ENCODE measurements around the gene PIP5KL1. TPM values are rescaled to one million over a fixed set of nuclear protein-coding genes. Genes with fewer than 3 reads are reported as not detected.
A peak's percentile ranks its signal among the peaks of the same experiment; 100 is the strongest.

Gene PIP5KL1
- total and polyA plus RNA-seq, 2 of the 8 experiments (the other 6 are each of a cell fraction or from before 2014, with no cell fraction given) = 13.4 to 15.4 TPM

DNA sequence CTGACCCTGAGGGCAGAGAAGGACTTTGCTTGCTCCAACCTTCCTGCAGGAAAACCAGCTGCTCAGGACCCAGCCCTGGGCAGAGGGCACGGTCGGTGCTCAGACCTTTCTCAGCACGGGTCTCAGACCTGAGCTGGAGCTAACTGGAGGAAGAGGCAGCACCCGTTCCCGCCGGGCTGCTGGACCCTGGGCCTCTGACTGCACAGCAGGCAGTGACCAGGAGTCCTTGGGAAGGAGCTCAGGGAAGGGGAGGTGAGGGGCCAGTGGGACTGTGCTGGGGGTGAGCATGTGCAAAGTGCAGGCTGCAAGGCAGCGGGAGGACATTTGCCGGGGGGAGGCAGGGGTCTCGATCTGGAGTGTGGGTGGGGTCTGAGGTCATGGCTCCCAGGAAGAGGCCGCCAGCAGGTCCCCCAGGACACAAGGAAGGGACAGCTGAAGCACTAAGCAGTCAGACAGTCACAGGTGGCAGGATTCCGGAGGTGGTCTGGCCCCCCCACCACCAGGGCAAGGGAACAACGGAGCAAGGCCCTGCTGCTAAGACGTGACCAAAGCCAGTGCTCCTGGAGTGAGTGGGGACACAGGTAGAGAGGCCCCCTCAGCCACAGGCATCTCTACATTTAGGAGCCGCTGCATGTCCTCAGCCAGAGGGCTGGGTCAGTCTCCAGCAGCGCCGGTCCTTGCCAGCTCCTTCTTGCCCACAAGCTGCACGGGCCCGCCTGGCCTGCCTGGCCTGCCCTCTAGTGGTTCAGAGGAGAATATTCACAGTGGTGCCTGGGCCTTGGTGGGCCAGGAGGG lies 11.8 kb upstream of the PIP5KL1 start (continued):
- TF ChIP-seq MAX (IDR thresholded peaks at IDR 0.05) (peak; percentile 65), TBP (IDR thresholded peaks at IDR 0.05; ENCODE audit: low read depth, low read length) (no peak), RAD21 (IDR thresholded peaks at IDR 0.05 in 1 of 2, conservative IDR thresholded peaks at IDR 0.05 in 1 of 2; ENCODE audit: low read depth in 2 of 2, low read length in 2 of 2) (peak; percentile 52 to 67; a peak in 3 of 4 replicates), SIRT6 (IDR thresholded peaks at IDR 0.05; ENCODE audit: low read length) (no peak), BCL11A (IDR thresholded peaks at IDR 0.05; ENCODE audit: low read depth in 2 of 2, low read length in 2 of 2) (no peak), RFX5 (IDR thresholded peaks at IDR 0.05; ENCODE audit: borderline replicate concordance, low read depth, low read length) (no peak), YY1 (IDR thresholded peaks at IDR 0.05; ENCODE audit: low read depth, low read length) (peak; percentile 71; the same call in 1 of the 2 replicates), CHD1 (IDR thresholded peaks at IDR 0.05; ENCODE audit: low read depth, low read length) (no peak), TAF7 (optimal IDR thresholded peaks at IDR 0.05; ENCODE audit: borderline replicate concordance, low read depth, low read length) (peak; percentile 29), TAF1 (IDR thresholded peaks at IDR 0.05; ENCODE audit: low read depth, low read length) (no peak), PHF8 (conservative IDR thresholded peaks at IDR 0.05; ENCODE audit: low read depth, low read length) (no peak), RBBP5 (IDR thresholded peaks at IDR 0.05; ENCODE audit: borderline replicate concordance, low read depth, low read length) (no peak), GABPA (IDR thresholded peaks at IDR 0.05; ENCODE audit: borderline replicate concordance, insufficient read depth, low read length) (peak; percentile 75; the same call in 1 of the 2 replicates), NRF1 (IDR thresholded peaks at IDR 0.05; ENCODE audit: low read depth, low read length) (no peak), HDAC2 (IDR thresholded peaks at IDR 0.05; ENCODE audit: borderline replicate concordance in 1 of 2, low read depth in 2 of 2, low read length in 2 of 2) (no peak), EP300 (IDR thresholded peaks at IDR 0.05; ENCODE audit: borderline replicate concordance in 1 of 2, low read depth in 2 of 2, low read length in 2 of 2) (0 out of 3 replicates have a peak, but pooled peaks of 1 of the 2 experiments have one; percentile 47)
